ENCODE measurements around the gene AKAP1.

DNA sequence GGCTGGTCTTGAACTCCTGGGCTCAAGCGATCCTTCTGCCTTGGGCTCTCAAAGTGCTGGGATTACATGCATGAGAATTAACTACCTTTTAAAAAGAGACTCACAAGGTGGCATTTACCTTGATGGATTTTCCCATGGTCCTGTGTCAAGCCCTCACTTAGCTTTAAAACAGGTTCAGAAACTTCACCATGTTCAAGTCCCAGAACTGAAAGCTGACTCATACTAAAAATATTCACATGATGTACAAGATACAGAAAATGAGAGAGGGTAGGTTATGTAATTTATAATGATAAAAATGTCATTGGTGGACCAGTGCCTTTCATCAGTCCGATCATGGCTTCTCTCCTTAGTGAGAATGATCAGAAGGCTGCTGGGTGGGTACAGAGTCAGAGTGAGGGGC lies 4.3 kb upstream of the AKAP1 start:
- TF ChIP-seq POLR2AphosphoS5 (IDR thresholded peaks at IDR 0.05; ENCODE audit: low read depth, low read length) (no peak), POLR2A (IDR thresholded peaks at IDR 0.05; ENCODE audit: low read depth, low read length) (no peak), TAF1 (IDR thresholded peaks at IDR 0.05; ENCODE audit: low read depth, low read length) (no peak)
